ENCODE data around the gene MYO10.

The MYO10 gene

DNA sequence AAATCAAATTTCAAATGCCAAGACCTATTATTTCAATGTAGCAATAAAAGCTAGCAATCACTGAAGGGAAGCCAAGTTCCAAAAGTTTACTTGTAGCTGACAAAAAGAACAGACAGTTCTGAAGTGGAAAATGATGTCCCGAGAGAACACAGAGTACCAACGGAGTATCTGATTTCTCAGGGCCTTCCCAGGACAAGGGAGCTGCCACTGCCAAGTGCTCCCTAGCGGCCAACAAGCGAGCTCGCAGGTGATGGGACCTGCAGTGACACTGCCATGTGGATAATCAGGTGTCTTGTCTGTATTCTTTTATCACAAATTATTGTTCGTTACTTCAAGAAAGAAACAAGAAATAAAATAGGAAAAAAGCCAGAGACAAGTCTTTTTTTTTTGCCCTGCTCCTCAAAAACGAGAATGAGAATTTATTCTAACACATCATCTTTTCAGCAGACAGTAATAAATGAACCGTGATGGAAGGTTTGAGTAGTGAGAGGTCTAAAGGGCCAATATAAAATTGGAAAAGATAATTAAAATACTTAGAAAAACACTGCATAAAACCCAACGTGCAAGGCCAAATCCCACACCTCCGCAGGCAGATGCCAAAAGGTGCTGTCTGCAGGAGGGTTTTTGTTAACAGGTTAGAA lies 159.4 kb downstream of the MYO10 start:
- no peak overlapping the region for H3K27ac ChIP-seq (ENCODE audit: low read length)
- H2AFZ ChIP-seq (ENCODE audit: low read depth, low read length), result no peak overlapping the region
- ATAC-seq (ENCODE audit: insufficient read depth, low read depth) (no peak), DNase-seq (no peak)
- TF ChIP-seq, protein P1, sequence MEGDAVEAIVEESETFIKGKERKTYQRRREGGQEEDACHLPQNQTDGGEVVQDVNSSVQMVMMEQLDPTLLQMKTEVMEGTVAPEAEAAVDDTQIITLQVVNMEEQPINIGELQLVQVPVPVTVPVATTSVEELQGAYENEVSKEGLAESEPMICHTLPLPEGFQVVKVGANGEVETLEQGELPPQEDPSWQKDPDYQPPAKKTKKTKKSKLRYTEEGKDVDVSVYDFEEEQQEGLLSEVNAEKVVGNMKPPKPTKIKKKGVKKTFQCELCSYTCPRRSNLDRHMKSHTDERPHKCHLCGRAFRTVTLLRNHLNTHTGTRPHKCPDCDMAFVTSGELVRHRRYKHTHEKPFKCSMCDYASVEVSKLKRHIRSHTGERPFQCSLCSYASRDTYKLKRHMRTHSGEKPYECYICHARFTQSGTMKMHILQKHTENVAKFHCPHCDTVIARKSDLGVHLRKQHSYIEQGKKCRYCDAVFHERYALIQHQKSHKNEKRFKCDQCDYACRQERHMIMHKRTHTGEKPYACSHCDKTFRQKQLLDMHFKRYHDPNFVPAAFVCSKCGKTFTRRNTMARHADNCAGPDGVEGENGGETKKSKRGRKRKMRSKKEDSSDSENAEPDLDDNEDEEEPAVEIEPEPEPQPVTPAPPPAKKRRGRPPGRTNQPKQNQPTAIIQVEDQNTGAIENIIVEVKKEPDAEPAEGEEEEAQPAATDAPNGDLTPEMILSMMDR (IDR thresholded peaks at IDR 0.05; ENCODE audit: borderline replicate concordance, extremely low read depth, low read length, poor library complexity, severe bottlenecking), result no peak
- no peak for TF ChIP-seq EZH2 (IDR thresholded peaks at IDR 0.05; ENCODE audit: borderline replicate concordance, low read depth, low read length, severe bottlenecking)
- H3K4me3 ChIP-seq (ENCODE audit: low read depth in 1 of 2, low read length in 2 of 2), result no peak overlapping the region
- no peaks in the 10 kb centered on the region for H3K9me3 ChIP-seq (ENCODE audit: insufficient read depth, low read length, severe bottlenecking)
- no peaks in the 10 kb centered on the region for H3K27me3 ChIP-seq (ENCODE audit: insufficient read depth, low read length, poor library complexity)
- no peaks in the 10 kb centered on the region for H3K4me1 ChIP-seq (ENCODE audit: insufficient read depth, low read length)
- no peaks in the 10 kb centered on the region for H4K20me1 ChIP-seq (ENCODE audit: insufficient read depth, low read length)
- H3K4me2 ChIP-seq (ENCODE audit: insufficient read depth, low read length), result no peak overlapping the region
- H3K9ac ChIP-seq (ENCODE audit: low read depth, low read length), result no peak overlapping the region
- H3K36me3 ChIP-seq (ENCODE audit: insufficient read depth, low read length), result no peaks in the 10 kb centered on the region
- H3K79me2 ChIP-seq (ENCODE audit: insufficient read depth, low read length), result no peaks in the 10 kb centered on the region

GRCh38 chr5:16774806-16775205 lies 161.3 kb downstream of the MYO10 start:
- DNase-seq (no peak), ATAC-seq (ENCODE audit: insufficient read depth, low read depth) (no peak)
- H3K27me3 ChIP-seq (ENCODE audit: insufficient read depth, low read length, poor library complexity), result no peaks in the 10 kb centered on the region
- no peak overlapping the region for H3K9ac ChIP-seq (ENCODE audit: low read depth, low read length)
- H3K4me1 ChIP-seq (ENCODE audit: insufficient read depth, low read length), result no peaks in the 10 kb centered on the region
- H3K36me3 ChIP-seq (ENCODE audit: insufficient read depth, low read length), result no peaks in the 10 kb centered on the region
- H3K79me2 ChIP-seq (ENCODE audit: insufficient read depth, low read length), result no peaks in the 10 kb centered on the region
- no peak overlapping the region for H2AFZ ChIP-seq (ENCODE audit: low read depth, low read length)
- no peaks in the 10 kb centered on the region for H3K9me3 ChIP-seq (ENCODE audit: insufficient read depth, low read length, severe bottlenecking)
- no peaks in the 10 kb centered on the region for H4K20me1 ChIP-seq (ENCODE audit: insufficient read depth, low read length)
- TF ChIP-seq, protein P1 (IDR thresholded peaks at IDR 0.05; ENCODE audit: borderline replicate concordance, extremely low read depth, low read length, poor library complexity, severe bottlenecking), result no peak
- TF ChIP-seq EZH2 (IDR thresholded peaks at IDR 0.05; ENCODE audit: borderline replicate concordance, low read depth, low read length, severe bottlenecking), result no peak
- no peak overlapping the region for H3K27ac ChIP-seq (ENCODE audit: low read length)
- H3K4me3 ChIP-seq (ENCODE audit: low read depth in 1 of 2, low read length in 2 of 2), result no peak overlapping the region
- H3K4me2 ChIP-seq (ENCODE audit: insufficient read depth, low read length), result no peak overlapping the region

DNA sequence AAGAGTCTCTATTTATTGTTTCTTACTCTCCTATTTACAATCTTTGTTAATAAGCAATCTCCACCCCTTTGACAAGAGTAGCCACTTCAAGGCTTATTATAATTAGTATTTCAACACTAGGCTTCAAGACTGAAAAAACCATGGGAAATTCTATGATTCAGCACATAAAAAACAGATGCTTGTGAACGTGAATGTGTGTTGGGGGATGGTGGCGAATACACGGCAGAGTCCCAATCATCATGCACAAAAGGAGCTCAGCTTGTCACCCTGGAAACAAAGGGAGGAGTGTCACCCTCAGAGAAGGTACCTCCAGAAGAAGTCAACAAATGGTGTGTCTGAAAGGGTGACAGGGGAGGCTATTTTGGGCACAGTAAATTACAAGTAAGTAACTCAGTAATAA lies 162.1 kb downstream of the MYO10 start:
- H3K79me2 ChIP-seq (ENCODE audit: insufficient read depth, low read length), result no peaks in the 10 kb centered on the region
- ATAC-seq (ENCODE audit: insufficient read depth, low read depth) (no peak), DNase-seq (no peak)
- no peaks in the 10 kb centered on the region for H3K27me3 ChIP-seq (ENCODE audit: insufficient read depth, low read length, poor library complexity)
- H3K4me1 ChIP-seq (ENCODE audit: insufficient read depth, low read length), result no peaks in the 10 kb centered on the region
- no peaks in the 10 kb centered on the region for H3K36me3 ChIP-seq (ENCODE audit: insufficient read depth, low read length)
- H3K4me3 ChIP-seq (ENCODE audit: low read depth in 1 of 2, low read length in 2 of 2), result no peak overlapping the region
- no peak overlapping the region for H2AFZ ChIP-seq (ENCODE audit: low read depth, low read length)
- H3K4me2 ChIP-seq (ENCODE audit: insufficient read depth, low read length), result no peak overlapping the region
- H4K20me1 ChIP-seq (ENCODE audit: insufficient read depth, low read length), result no peaks in the 10 kb centered on the region
- no peak for TF ChIP-seq EZH2 (IDR thresholded peaks at IDR 0.05; ENCODE audit: borderline replicate concordance, low read depth, low read length, severe bottlenecking)
- TF ChIP-seq, protein P1 (IDR thresholded peaks at IDR 0.05; ENCODE audit: borderline replicate concordance, extremely low read depth, low read length, poor library complexity, severe bottlenecking), result no peak
- no peak overlapping the region for H3K27ac ChIP-seq (ENCODE audit: low read length)
- H3K9ac ChIP-seq (ENCODE audit: low read depth, low read length), result no peak overlapping the region
- H3K9me3 ChIP-seq (ENCODE audit: insufficient read depth, low read length, severe bottlenecking), result no peaks in the 10 kb centered on the region
